Effector CD8-positive, alpha-beta T cell (primary cell): ENCODE data around the gene CHI3L2.

ENCODE experiments used
- DNase-seq: peaks from one replicate; lab custom pipeline; 2025; lab: John Stamatoyannopoulos, UW

CHI3L2 gene

GRCh38 chr1:111252786-111253185, 25.3 kb downstream of the CHI3L2 start:
- DNase-seq: no peak

GRCh38 chr1:111253876-111254275, 26.4 kb downstream of the CHI3L2 start:
- DNase-seq: no peak

- DNase-seq: no peak
Measured at GRCh38 chr1:111256988-111257658, 29.6 kb downstream of the CHI3L2 start.

GRCh38 chr1:111267801-111268508, 40.4 kb downstream of the CHI3L2 start:
- DNase-seq: no peak

- no peak for DNase-seq
Measured at GRCh38 chr1:111269825-111270406, 42.4 kb downstream of the CHI3L2 start.

GRCh38 chr1:111270771-111271463, 43.4 kb downstream of the CHI3L2 start:
- DNase-seq: no peak

- DNase-seq: no peak
Measured at GRCh38 chr1:111271464-111271801, 43.9 kb downstream of the CHI3L2 start.

GRCh38 chr1:111272081-111272480, 44.6 kb downstream of the CHI3L2 start:
- DNase-seq: no peak

- DNase-seq: no peak
Measured at GRCh38 chr1:111274653-111275052, 47.1 kb downstream of the CHI3L2 start.

GRCh38 chr1:111275079-111275478, 47.6 kb downstream of the CHI3L2 start:
- DNase-seq: no peak

- no peak for DNase-seq
Measured at GRCh38 chr1:111275780-111276433, 48.4 kb downstream of the CHI3L2 start.

GRCh38 chr1:111279144-111279543, 51.6 kb downstream of the CHI3L2 start:
- DNase-seq: no peak

- no peak for DNase-seq
Measured at GRCh38 chr1:111280267-111280666, 52.8 kb downstream of the CHI3L2 start.

GRCh38 chr1:111281411-111281810, 53.9 kb downstream of the CHI3L2 start:
- no peak for DNase-seq

GRCh38 chr1:111283838-111284237, 56.3 kb downstream of the CHI3L2 start:
- DNase-seq: no peak

- no peak for DNase-seq
Measured at GRCh38 chr1:111285879-111286278, 58.4 kb downstream of the CHI3L2 start.

GRCh38 chr1:111286912-111287311, 59.4 kb downstream of the CHI3L2 start:
- no peak for DNase-seq

- DNase-seq: no peak
Measured at GRCh38 chr1:111289371-111289770, 61.9 kb downstream of the CHI3L2 start.

- DNase-seq: no peak
Measured at GRCh38 chr1:111290104-111290503, 62.6 kb downstream of the CHI3L2 start.

GRCh38 chr1:111290630-111291029, 63.1 kb downstream of the CHI3L2 start, which contains the start of gene CHIA:
Gene CHIA, plus strand, starts transcription at chr1:111290851. Its CDS starts 19,617 bp downstream, at chr1:111310468.
- DNase-seq: no peak
